GM12891 (cell line): ENCODE measurements around the gene DHX34.

ENCODE experiments used
- SPI1 ChIP-seq: IDR thresholded peaks from 2 replicates; pipeline ENCODE4 v1.6.1; 2011; ENCODE audit warnings: low read depth, low read length, control low read depth
- TAF1 ChIP-seq: IDR thresholded peaks from 2 replicates; pipeline ENCODE4 v1.6.1; 2011; ENCODE audit warnings: low read depth, low read length, control low read depth

GRCh38 chr19:47305309-47305751, 43.8 kb upstream of the DHX34 start:
- no peak for TF ChIP-seq TAF1
- no peak for TF ChIP-seq SPI1
